HEK293 (cell line): Measurements from ENCODE around the gene TCEAL4.

Source experiments
- INSM2 ChIP-seq: fragments of 450-650 bp; formaldehyde crosslinking; IDR thresholded peaks from 2 replicates; pipeline ENCODE4 v1.5.1; 2016; ENCODE audit warnings: missing biosample characterization, missing genetic modification characterization
- TSHZ1 ChIP-seq: fragments of 450-650 bp; formaldehyde crosslinking; IDR thresholded peaks from 2 replicates; pipeline ENCODE4 v1.5.1; 2016; ENCODE audit warnings: missing biosample characterization, missing genetic modification characterization, borderline replicate concordance
- ZNF350 ChIP-seq: fragments of 450-650 bp; formaldehyde crosslinking; IDR thresholded peaks from 2 replicates; pipeline ENCODE4 v1.5.0; 2017; ENCODE audit warnings: missing biosample characterization, mild to moderate bottlenecking, missing genetic modification characterization

GRCh38 chrX:103584596-103584995, 719 bp upstream of the TCEAL4 start:
- TF ChIP-seq INSM2 (no peak), ZNF350 (tag by site-specific recombination) (no peak; the same call in 1 of the 2 replicates), TSHZ1 (tag by site-specific recombination) (no peak)
